ENCODE data around the gene ZNF429. TPM values are rescaled to one million over a fixed set of nuclear protein-coding genes. Genes with fewer than 3 reads are reported as not detected.

The ZNF429 gene
- total and polyA plus RNA-seq, 2 of the 4 experiments (the other 2 are of a cell fraction) = 4.3 to 6.4 TPM

- ATAC-seq (ENCODE audit: low read depth) (no peak), DNase-seq (no peak)
- Histone ChIP-seq H3K9me1 (ENCODE audit: insufficient read depth, low read length) (no peaks in the 10 kb centered on the region), H3K27me3 (ENCODE audit: control insufficient read depth, insufficient read depth, low read length) (no peaks in the 10 kb centered on the region; the same call in 1 of the 2 replicates), H4K20me1 (ENCODE audit: insufficient read depth, low read length) (no peaks in the 10 kb centered on the region), H3K4ac (ENCODE audit: low read depth, low read length) (no peak overlapping the region), H2BK20ac (ENCODE audit: low read depth, low read length) (no peak overlapping the region), H3K36me3 (ENCODE audit: control insufficient read depth, insufficient read depth, low read length) (no peaks in the 10 kb centered on the region), H3K4me1 (ENCODE audit: control insufficient read depth, insufficient read depth, low read length) (no peaks in the 10 kb centered on the region), H2BK15ac (ENCODE audit: low read depth, low read length) (no peak overlapping the region), H2BK120ac (ENCODE audit: low read depth, low read length) (no peak overlapping the region), H3K27ac (ENCODE audit: insufficient read depth, low read length) (no peak overlapping the region), H2AK9ac (replicated peaks; ENCODE audit: low read depth, low read length, poor library complexity) (no peak overlapping the region), H2BK5ac (ENCODE audit: low read depth, low read length, poor library complexity, severe bottlenecking) (no peak overlapping the region), H3K14ac (replicated peaks; ENCODE audit: low read depth, low read length) (no peak overlapping the region), H3K23ac (ENCODE audit: low read depth, low read length) (no peak overlapping the region), H2AFZ (replicated peaks; ENCODE audit: low read length, poor library complexity) (peak overlapping the region; percentile 32), H3K9me3 (ENCODE audit: control insufficient read depth, insufficient read depth, low read length) (peaks cover 30% of the 10 kb centered on the region), H2AK5ac (ENCODE audit: low read depth, low read length) (no peak overlapping the region), H3K56ac (ENCODE audit: extremely low read depth, insufficient read depth, low read length) (no peak overlapping the region), H3K9ac (ENCODE audit: low read depth, low read length) (no peak overlapping the region), H4K8ac (ENCODE audit: low read depth in 2 of 2, low read length in 2 of 2) (no peak overlapping the region), H4K91ac (ENCODE audit: insufficient read depth, low read depth, low read length) (no peak overlapping the region), H3K79me1 (ENCODE audit: low read depth in 1 of 2, low read length in 2 of 2) (no peaks in the 10 kb centered on the region), H3K4me3 (ENCODE audit: insufficient read depth, low read depth, low read length) (no peak overlapping the region), H4K5ac (ENCODE audit: low read depth, low read length) (no peak overlapping the region), H3K4me2 (ENCODE audit: low read depth, low read length) (no peak overlapping the region), H3K18ac (ENCODE audit: low read depth, low read length) (no peak overlapping the region)
- WGBS, 2 experiments (ENCODE audit: extremely low coverage in 2 of 2, insufficient read length in 1 of 2) = no CpG with 5 or more reads among the region's 2 CpGs
- dilution Hi-C loops (cut with HindIII; ENCODE audit: low sequenced_read_pairs, unreplicated experiment) (no loop called here), in situ Hi-C loops (cut with MboI; ENCODE audit: low sequenced_read_pairs) (no loop called here), intact Hi-C loops (cut with micrococcal nuclease) (no loop called here)
- no TSS peak for BruUV-seq (replicated peaks)
- POLR2A ChIA-PET (ENCODE audit: unreplicated experiment) = no interaction called here
- TF ChIP-seq NFE2L2 (IDR thresholded peaks at IDR 0.05; ENCODE audit: low read depth, low read length) (no peak), RAD21 (IDR thresholded peaks at IDR 0.05; ENCODE audit: low read length) (no peak), CHD1 (IDR thresholded peaks at IDR 0.05; ENCODE audit: low read depth, low read length) (no peak), BHLHE40 (IDR thresholded peaks at IDR 0.05; ENCODE audit: low read depth, low read length) (no peak), ELK1 (IDR thresholded peaks at IDR 0.05; ENCODE audit: borderline replicate concordance, low read depth, low read length) (no peak), MXI1 (IDR thresholded peaks at IDR 0.05; ENCODE audit: borderline replicate concordance, low read depth, low read length) (no peak), CEBPB (IDR thresholded peaks at IDR 0.05; ENCODE audit: low read depth, low read length) (no peak), SMC3 (IDR thresholded peaks at IDR 0.05; ENCODE audit: low read depth, low read length) (no peak), FOS (IDR thresholded peaks at IDR 0.05; ENCODE audit: low read depth, low read length) (no peak), POLR2A (IDR thresholded peaks at IDR 0.05; ENCODE audit: low read depth, low read length) (no peak), USF2 (IDR thresholded peaks at IDR 0.05; ENCODE audit: low read depth, low read length) (no peak), MAFK (IDR thresholded peaks at IDR 0.05; ENCODE audit: low read depth, low read length) (no peak), CTCF (conservative IDR thresholded peaks at IDR 0.05; ENCODE audit: low read depth, low read length) (no peak), MAZ (IDR thresholded peaks at IDR 0.05; ENCODE audit: borderline replicate concordance, low read depth, low read length) (no peak), RCOR1 (IDR thresholded peaks at IDR 0.05; ENCODE audit: insufficient replicate concordance, low read length) (no peak)
- CTCF ChIA-PET = no interaction called here
Measured at GRCh38 chr19:21590867-21591266, 85.5 kb downstream of the ZNF429 start.
